Astrocyte (in vitro differentiated cells and primary cell): ENCODE measurements around the gene TAS2R7. TPM values are rescaled to one million over a fixed set of nuclear protein-coding genes. Genes with fewer than 3 reads are reported as not detected.

Experiments used
- DNase-seq: peaks from one replicate; pipeline ENCODE4 v3.0.0-alpha.2; 2010; ENCODE audit warnings: low read depth
- FAIRE-seq: peaks from 2 replicates; lab custom pipeline; 2011; peaks lifted over from hg19 to GRCh38; lab: Jason Lieb, UNC
- H2AFZ ChIP-seq: 2 replicates; pipeline ENCODE4 v1.6.0; 2012; ENCODE audit warnings: low read depth, low read length, inconsistent platforms
- H3K27ac ChIP-seq: 2 replicates; pipeline ENCODE4 v1.5.1; 2011; ENCODE audit warnings: low read depth, low read length, inconsistent platforms
- H3K27me3 ChIP-seq: 2 replicates; pipeline ENCODE4 v1.6.0; 2011; ENCODE audit warnings: low read length, inconsistent platforms; ENCODE audit not compliant: insufficient read depth
- H3K36me3 ChIP-seq: 2 replicates; pipeline ENCODE4 v1.5.1; 2011; ENCODE audit warnings: low read length, inconsistent platforms; ENCODE audit not compliant: insufficient read depth
- H3K4me1 ChIP-seq: 2 replicates; pipeline ENCODE4 v1.5.1; 2011; ENCODE audit warnings: low read length, inconsistent platforms; ENCODE audit not compliant: insufficient read depth
- H3K4me2 ChIP-seq: 2 replicates; pipeline ENCODE4 v1.6.0; 2012; ENCODE audit warnings: low read length, inconsistent platforms
- H3K4me3 ChIP-seq: 2 replicates; pipeline ENCODE4 v1.5.1; 2011; ENCODE audit warnings: low read depth, mild to moderate bottlenecking, low read length, inconsistent platforms; ENCODE audit not compliant: insufficient read depth
- H3K79me2 ChIP-seq: 2 replicates; pipeline ENCODE4 v1.6.0; 2012; ENCODE audit warnings: mild to moderate bottlenecking, low read length, inconsistent platforms; ENCODE audit not compliant: insufficient read depth
- H3K9ac ChIP-seq: 2 replicates; pipeline ENCODE4 v1.6.0; 2012; ENCODE audit warnings: mild to moderate bottlenecking, low read length, inconsistent platforms
- H3K9me3 ChIP-seq: 2 replicates; pipeline ENCODE4 v1.5.1; 2012; ENCODE audit warnings: low read depth, mild to moderate bottlenecking, low read length, inconsistent platforms; ENCODE audit not compliant: insufficient read depth
- H4K20me1 ChIP-seq: 2 replicates; pipeline ENCODE4 v1.6.0; 2012; ENCODE audit warnings: low read length, inconsistent platforms; ENCODE audit not compliant: insufficient read depth
- H3K27ac Mint-ChIP-seq: one replicate; pipeline ENCODE4 v1.8.0; 2021; ENCODE audit warnings: mild to moderate bottlenecking, mixed read lengths; ENCODE audit not compliant: unreplicated experiment
- H3K27me3 Mint-ChIP-seq: one replicate; pipeline ENCODE4 v1.8.0; 2021; ENCODE audit warnings: low read depth, mixed read lengths; ENCODE audit not compliant: unreplicated experiment
- H3K36me3 Mint-ChIP-seq: one replicate; pipeline ENCODE4 v1.8.0; 2021; ENCODE audit warnings: low read depth, mixed read lengths; ENCODE audit not compliant: unreplicated experiment
- H3K4me1 Mint-ChIP-seq: one replicate; pipeline ENCODE4 v1.8.0; 2021; ENCODE audit warnings: low read depth, mixed read lengths; ENCODE audit not compliant: unreplicated experiment
- H3K4me3 Mint-ChIP-seq: one replicate; pipeline ENCODE4 v1.8.0; 2021; ENCODE audit warnings: mild to moderate bottlenecking, moderate library complexity, mixed read lengths; ENCODE audit not compliant: unreplicated experiment
- H3K9me3 Mint-ChIP-seq: one replicate; pipeline ENCODE4 v1.8.0; 2021; ENCODE audit warnings: mild to moderate bottlenecking, mixed read lengths; ENCODE audit not compliant: unreplicated experiment
- CTCF ChIP-seq: IDR thresholded peaks from 2 replicates; pipeline ENCODE4 v1.5.1; 2011; ENCODE audit warnings: low read depth, mild to moderate bottlenecking, inconsistent platforms, low read length, moderate library complexity; ENCODE audit not compliant: insufficient read depth
- EZH2 ChIP-seq: IDR thresholded peaks from 2 replicates; pipeline ENCODE4 v1.6.1; 2012; ENCODE audit warnings: mild to moderate bottlenecking, low read length, inconsistent platforms; ENCODE audit not compliant: insufficient read depth
- total RNA-seq: library from RNA; stranded (reverse); gene quantifications from 2 replicates; pipeline ENCODE4 v1.2.1, GENCODE V29; 2021

The TAS2R7 gene
- total RNA-seq, 1 donor from 2014 or later, result not detected

- Histone ChIP-seq H2AFZ (no peak overlapping the region), H3K9me3 (no peaks in the 10 kb centered on the region), H3K36me3 (no peaks in the 10 kb centered on the region), H3K4me1 (no peaks in the 10 kb centered on the region), H3K4me2 (no peak overlapping the region), H3K27ac (no peak overlapping the region), H3K27me3 (no peaks in the 10 kb centered on the region), H3K79me2 (no peaks in the 10 kb centered on the region), H3K9ac (no peak overlapping the region), H3K4me3 (no peak overlapping the region), H4K20me1 (no peaks in the 10 kb centered on the region)
- FAIRE-seq (no peak), DNase-seq (peak; percentile 22)
- H3K4me1 Mint-ChIP-seq, result no peaks in the 10 kb centered on the region
- no peaks in the 10 kb centered on the region for H3K36me3 Mint-ChIP-seq
- no peak overlapping the region for H3K4me3 Mint-ChIP-seq
- H3K27me3 Mint-ChIP-seq, result no peaks in the 10 kb centered on the region
- no peak for TF ChIP-seq CTCF
- no peak for TF ChIP-seq EZH2
- no peaks in the 10 kb centered on the region for H3K9me3 Mint-ChIP-seq
- H3K27ac Mint-ChIP-seq, result no peak overlapping the region
Measured at GRCh38 chr12:10829994-10830393, 27.6 kb upstream of the TAS2R7 start.

GRCh38 chr12:10826258-10826657 lies 23.8 kb upstream of the TAS2R7 start, which contains the start of gene TAS2R10:
Gene TAS2R10, minus strand, starts transcription at chr12:10826358. Its CDS starts 89 bp downstream, at chr12:10826269.
- H3K36me3 ChIP-seq, result no peaks in the 10 kb centered on the region
- H3K27me3 Mint-ChIP-seq, result no peaks in the 10 kb centered on the region
- H3K27ac Mint-ChIP-seq, result no peak within 1 kb of the TSS
- no peaks in the 10 kb centered on the region for H3K9me3 ChIP-seq
- no peak within 1 kb of the TSS for H3K4me3 Mint-ChIP-seq
- no peaks in the 10 kb centered on the region for H4K20me1 ChIP-seq
- H3K36me3 Mint-ChIP-seq, result no peaks in the 10 kb centered on the region
- H3K9ac ChIP-seq, result no peak within 1 kb of the TSS
- no peak within 1 kb of the TSS for H3K27ac ChIP-seq
- no peaks in the 10 kb centered on the region for H3K79me2 ChIP-seq
- no peak within 1 kb of the TSS for H2AFZ ChIP-seq
- no peak for DNase-seq
- no peaks in the 10 kb centered on the region for H3K4me1 ChIP-seq
- H3K4me2 ChIP-seq, result no peak within 1 kb of the TSS
- TF ChIP-seq EZH2, result no peak
- TF ChIP-seq CTCF, result no peak
- H3K4me3 ChIP-seq, result no peak within 1 kb of the TSS
- no peaks in the 10 kb centered on the region for H3K9me3 Mint-ChIP-seq
- no peaks in the 10 kb centered on the region for H3K27me3 ChIP-seq
- H3K4me1 Mint-ChIP-seq, result no peaks in the 10 kb centered on the region
- no peak for FAIRE-seq

GRCh38 chr12:10824957-10825356 lies 22.5 kb upstream of the TAS2R7 start:
- no peaks in the 10 kb centered on the region for H3K4me1 Mint-ChIP-seq
- no peaks in the 10 kb centered on the region for H3K36me3 Mint-ChIP-seq
- Histone ChIP-seq H2AFZ (no peak overlapping the region), H4K20me1 (no peaks in the 10 kb centered on the region), H3K4me1 (no peaks in the 10 kb centered on the region), H3K4me2 (no peak overlapping the region), H3K9me3 (no peaks in the 10 kb centered on the region), H3K27me3 (no peaks in the 10 kb centered on the region), H3K4me3 (no peak overlapping the region), H3K9ac (no peak overlapping the region), H3K79me2 (no peaks in the 10 kb centered on the region), H3K36me3 (no peaks in the 10 kb centered on the region), H3K27ac (no peak overlapping the region)
- H3K27me3 Mint-ChIP-seq, result no peaks in the 10 kb centered on the region
- no peak overlapping the region for H3K27ac Mint-ChIP-seq
- no peak for FAIRE-seq
- DNase-seq, result no peak
- H3K9me3 Mint-ChIP-seq, result no peaks in the 10 kb centered on the region
- H3K4me3 Mint-ChIP-seq, result no peak overlapping the region
- TF ChIP-seq EZH2 (no peak), CTCF (no peak)
